Caco-2 (cell line): Measurements from ENCODE around the gene OR51I2. TPM values are rescaled to one million over a fixed set of nuclear protein-coding genes. Genes with fewer than 3 reads are reported as not detected.

Source experiments
- BruUV-seq: library from RNA; stranded (reverse); fragments of 400-500 nt; replicated peaks from 2 replicates; lab custom pipeline; 2021; lab: Mats Ljungman, UMichigan
- CTCF ChIA-PET: fragments of 300-600 bp; sonication (Branson Sonifier 250); formaldehyde crosslinking; loops from one replicate; lab custom pipeline; 2022; ENCODE audit warnings: antibody characterized with exemption; lab: Charles Lee
- POLR2A ChIA-PET: fragments of 300-600 bp; sonication (Branson Sonifier 250); formaldehyde crosslinking; loops from one replicate; lab custom pipeline; 2022; ENCODE audit warnings: antibody characterized with exemption; lab: Charles Lee
- DNase-seq, 2 experiments: peaks; one replicate each; pipeline versions ENCODE4 v3.0.0 to v3.0.0-alpha.2; 2020 to 2022
- H3K27me3 ChIP-seq: replicated peaks from 2 replicates; pipeline ENCODE4 v1.6.0; 2011; ENCODE audit warnings: low read length; ENCODE audit not compliant: control insufficient read depth, insufficient read depth
- H3K36me3 ChIP-seq: 2 replicates; pipeline ENCODE4 v1.5.1; 2011; ENCODE audit warnings: low read length; ENCODE audit not compliant: control insufficient read depth, insufficient read depth
- H3K4me1 ChIP-seq: fragments of 250-450 bp; sonication (Bioruptor Pico); 2 replicates; pipeline ENCODE4 v1.5.1; 2020; ENCODE audit warnings: mild to moderate bottlenecking
- H3K4me3 ChIP-seq: 2 replicates; pipeline ENCODE4 v1.5.1; 2011; ENCODE audit warnings: low read depth, mild to moderate bottlenecking, control low read depth, low read length
- H3K9me3 ChIP-seq: fragments of 250-450 bp; sonication (Bioruptor Pico); 2 replicates; pipeline ENCODE4 v1.5.1; 2020; ENCODE audit warnings: mild to moderate bottlenecking, moderate library complexity
- H3K27ac Mint-ChIP-seq: one replicate; pipeline ENCODE4 v1.8.0; 2022; ENCODE audit warnings: mixed read lengths; ENCODE audit not compliant: unreplicated experiment
- H3K27me3 Mint-ChIP-seq: one replicate; pipeline ENCODE4 v1.8.0; 2022; ENCODE audit warnings: mixed read lengths; ENCODE audit not compliant: insufficient read depth, unreplicated experiment
- H3K36me3 Mint-ChIP-seq: one replicate; pipeline ENCODE4 v1.8.0; 2022; ENCODE audit warnings: mild to moderate bottlenecking, mixed read lengths; ENCODE audit not compliant: insufficient read depth, unreplicated experiment
- H3K4me1 Mint-ChIP-seq: one replicate; pipeline ENCODE4 v1.8.0; 2022; ENCODE audit warnings: low read depth, mixed read lengths; ENCODE audit not compliant: unreplicated experiment
- H3K4me3 Mint-ChIP-seq: one replicate; pipeline ENCODE4 v1.8.0; 2022; ENCODE audit warnings: mild to moderate bottlenecking, moderate library complexity, mixed read lengths; ENCODE audit not compliant: unreplicated experiment
- H3K9me3 Mint-ChIP-seq: one replicate; pipeline ENCODE4 v1.8.0; 2022; ENCODE audit warnings: mixed read lengths; ENCODE audit not compliant: unreplicated experiment
- CTCF ChIP-seq, 2 experiments: fragments of 200-600 bp in 1 of 2; IDR thresholded peaks; 1 replicate in 1 of 2; 2 replicates in 1 of 2; pipeline versions ENCODE4 v1.5.1 to v1.8.0; 2011 to 2022; ENCODE audit warnings: antibody characterized with exemption in 1 of 2, control low read depth in 1 of 2, inconsistent platforms in 1 of 2, low read depth in 1 of 2, low read length in 1 of 2, mild to moderate bottlenecking in 1 of 2, moderate library complexity in 1 of 2; ENCODE audit not compliant: insufficient read depth in 1 of 2, severe bottlenecking in 1 of 2, unreplicated experiment in 1 of 2
- intact Hi-C: fragments of 100-400 bp; cut with micrococcal nuclease; formaldehyde crosslinking; loops from one replicate; pipeline ENCODE4 v1.10.0; 2022; ENCODE audit not compliant: unreplicated experiment
- total RNA-seq: library from RNA; stranded (reverse); gene quantifications from 2 replicates; pipeline ENCODE4 v1.2.3, GENCODE V29; 2022

Gene OR51I2
- total RNA-seq, 1 experiment from 2014 or later, result not detected

DNA sequence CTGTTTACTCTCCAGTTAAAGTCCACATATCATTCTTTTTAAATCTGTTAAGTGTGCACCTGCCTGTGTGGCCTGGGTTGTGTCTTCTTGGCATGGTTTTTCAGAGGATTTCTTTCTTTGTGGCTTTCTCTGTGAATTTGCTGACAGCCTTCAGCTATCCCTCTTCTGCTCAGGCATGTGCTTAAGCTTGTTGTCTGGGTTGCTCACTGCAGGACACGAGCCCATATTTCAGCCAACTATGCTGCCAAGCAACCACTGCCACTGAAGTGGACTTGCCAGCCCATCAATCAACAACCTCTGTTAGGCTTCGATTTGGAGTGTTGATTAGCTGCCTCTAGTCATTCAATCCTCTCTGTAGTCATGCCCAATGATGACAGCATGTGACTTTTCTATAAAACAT lies 18.4 kb downstream of the OR51I2 start:
- H3K4me3 ChIP-seq, result no peak overlapping the region
- no peaks in the 10 kb centered on the region for H3K4me1 Mint-ChIP-seq
- peaks cover 14% of the 10 kb centered on the region for H3K27me3 Mint-ChIP-seq
- no TSS peak for BruUV-seq
- H3K36me3 Mint-ChIP-seq, result no peaks in the 10 kb centered on the region
- intact Hi-C loops, result no loop called here
- DNase-seq, result no peak
- H3K36me3 ChIP-seq, result no peaks in the 10 kb centered on the region
- H3K27ac Mint-ChIP-seq, result no peak overlapping the region
- no peaks in the 10 kb centered on the region for H3K9me3 ChIP-seq
- ChIA-PET CTCF (no interaction called here), POLR2A (no interaction called here)
- H3K4me3 Mint-ChIP-seq, result no peak overlapping the region
- no peaks in the 10 kb centered on the region for H3K4me1 ChIP-seq
- no peak for TF ChIP-seq CTCF (IDR thresholded peaks at IDR 0.05; ENCODE audit: insufficient read depth in 1 of 2, low read depth in 1 of 2, low read length in 1 of 2, severe bottlenecking in 1 of 2, unreplicated experiment in 1 of 2)
- H3K27me3 ChIP-seq, result no peaks in the 10 kb centered on the region
- no peaks in the 10 kb centered on the region for H3K9me3 Mint-ChIP-seq

DNA sequence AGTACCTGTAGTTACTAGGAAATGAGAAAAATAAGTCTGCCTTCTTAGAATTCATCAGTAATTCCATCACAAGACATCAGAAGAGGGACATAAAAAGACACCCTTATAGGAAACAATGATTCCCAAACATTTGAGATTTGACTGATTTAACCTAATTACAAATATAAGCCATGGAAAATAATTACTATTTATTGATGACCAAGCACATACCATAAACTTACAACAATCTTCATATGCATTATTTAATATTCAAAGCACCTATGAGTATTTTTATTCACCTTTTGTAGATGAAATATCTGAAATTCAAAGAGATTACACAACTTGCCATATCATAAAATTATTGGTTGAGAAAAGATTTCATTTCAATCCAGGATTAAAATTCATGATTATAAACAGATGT lies 24.8 kb downstream of the OR51I2 start:
- Mint-ChIP-seq H3K4me1 (no peaks in the 10 kb centered on the region), H3K36me3 (no peaks in the 10 kb centered on the region), H3K4me3 (no peak overlapping the region), H3K9me3 (no peaks in the 10 kb centered on the region), H3K27ac (no peak overlapping the region), H3K27me3 (peaks cover 10% of the 10 kb centered on the region)
- TF ChIP-seq CTCF (IDR thresholded peaks at IDR 0.05; ENCODE audit: insufficient read depth in 1 of 2, low read depth in 1 of 2, low read length in 1 of 2, severe bottlenecking in 1 of 2, unreplicated experiment in 1 of 2), result no peak
- intact Hi-C loops, result loop anchor here (10.0 kb wide), 1 partner anchor 421 kb away; the partner anchor contains the start of gene OR52E5
- Histone ChIP-seq H3K4me1 (no peaks in the 10 kb centered on the region), H3K27me3 (no peaks in the 10 kb centered on the region), H3K9me3 (no peaks in the 10 kb centered on the region), H3K4me3 (no peak overlapping the region), H3K36me3 (no peaks in the 10 kb centered on the region)
- no TSS peak for BruUV-seq
- ChIA-PET CTCF (no interaction called here), POLR2A (no interaction called here)
- DNase-seq, result no peak

- peak in 1 of 2 experiments; percentile 43 for DNase-seq
- no TSS peak for BruUV-seq
- H3K9me3 ChIP-seq, result no peaks in the 10 kb centered on the region
- H3K4me1 Mint-ChIP-seq, result no peaks in the 10 kb centered on the region
- no peak overlapping the region for H3K4me3 Mint-ChIP-seq
- no peaks in the 10 kb centered on the region for H3K27me3 ChIP-seq
- H3K27ac Mint-ChIP-seq, result no peak overlapping the region
- peak; percentile 67 to 71 for TF ChIP-seq CTCF (IDR thresholded peaks at IDR 0.05; ENCODE audit: insufficient read depth in 1 of 2, low read depth in 1 of 2, low read length in 1 of 2, severe bottlenecking in 1 of 2, unreplicated experiment in 1 of 2)
- H3K4me3 ChIP-seq, result no peak overlapping the region
- no peaks in the 10 kb centered on the region for H3K9me3 Mint-ChIP-seq
- no peaks in the 10 kb centered on the region for H3K36me3 Mint-ChIP-seq
- ChIA-PET POLR2A (no interaction called here), CTCF (interaction anchor here (0.6 to 0.7 kb wide), 2 partner anchors 124 to 138 kb away, joined by 3 read pairs; no protein-coding TSS in a partner anchor)
- H3K36me3 ChIP-seq, result no peaks in the 10 kb centered on the region
- no peaks in the 10 kb centered on the region for H3K4me1 ChIP-seq
- no peaks in the 10 kb centered on the region for H3K27me3 Mint-ChIP-seq
- intact Hi-C loops, result loop anchor here (2.0 to 10.0 kb wide), 2 partner anchors 236 to 418 kb away; partner anchors contain the start of gene OR52E5
These were observed 27.2 kb downstream of the OR51I2 start for GRCh38 chr11:5476186-5476819.
